ENCODE data around the gene MAGEC3.

GRCh38 chrX:141903400-141904155 lies 65.5 kb downstream of the MAGEC3 start, which contains the start of gene MAGEC1:
- TF ChIP-seq CTCF (optimal IDR thresholded peaks at IDR 0.05 in 1 of 3, IDR thresholded peaks at IDR 0.05 in 1 of 3, conservative IDR thresholded peaks at IDR 0.05 in 1 of 3; ENCODE audit: extremely low read depth in 1 of 3, insufficient read depth in 2 of 3, low read length in 3 of 3), result no peak
- no peak for TF ChIP-seq EZH2 (IDR thresholded peaks at IDR 0.05; ENCODE audit: low read length)

All from keratinocyte (primary cell).